HepG2 (cell line): ENCODE data around the gene CNPY4. TPM values are rescaled to one million over a fixed set of nuclear protein-coding genes. Genes with fewer than 3 reads are reported as not detected.
A peak's percentile ranks its signal among the peaks of the same experiment; 100 is the strongest.

Experiments used
- ATAC-seq: fragments of 200-7000 bp; cut with Tn5 transposase; 3 replicates; pipeline ENCODE4 v1.9.1; 2020; ENCODE audit warnings: mild to moderate bottlenecking, moderate library complexity
- BruUV-seq: library from RNA; stranded (reverse); fragments of 400-500 nt; replicated peaks from 2 replicates; lab custom pipeline; 2021; lab: Mats Ljungman, UMichigan
- CTCF ChIA-PET: fragments of 300-600 bp; formaldehyde crosslinking; extraction: SDS; loops from one replicate; lab custom pipeline; 2021; ENCODE audit warnings: low total read pairs, inconsistent platforms, low intra/inter-chr PET ratio; lab: Yijun Ruan, JAX
- POLR2A ChIA-PET: fragments of 350-600 bp; sonication (Branson Sonifier 250); formaldehyde crosslinking; loops from one replicate; lab custom pipeline; 2020; ENCODE audit warnings: antibody characterized with exemption, inconsistent platforms; lab: Yijun Ruan, JAX
- DNase-seq: peaks from one replicate; pipeline ENCODE4 v3.0.0-alpha.2; 2015; ENCODE audit warnings: low spot score
- FAIRE-seq: peaks from 3 replicates; lab custom pipeline; 2011; peaks lifted over from hg19 to GRCh38; lab: Jason Lieb, UNC
- H2AFZ ChIP-seq: one replicate; pipeline ENCODE4 v1.6.1; 2011; ENCODE audit warnings: low read length, inconsistent platforms
- H3K27ac ChIP-seq: fragments of 300-600 bp; 3 replicates; pipeline ENCODE4 v1.8.0; 2011; ENCODE audit warnings: mixed run types, mild to moderate bottlenecking, mixed read lengths, low read length, inconsistent platforms; ENCODE audit not compliant: insufficient read depth; ENCODE audit errors: extremely low read length
- H3K27me3 ChIP-seq, 2 experiments: fragments of 200-600 bp in 1 of 2; 2 replicates in 1 of 2; 3 replicates in 1 of 2; pipeline versions ENCODE4 v1.6.0 to v1.8.0; 2011; ENCODE audit warnings: low read length in 2 of 2, mild to moderate bottlenecking in 2 of 2, moderate library complexity in 2 of 2, inconsistent platforms in 1 of 2; ENCODE audit not compliant: insufficient read depth in 2 of 2, control insufficient read depth in 1 of 2
- H3K36me3 ChIP-seq, 2 experiments: fragments of 200-600 bp in 1 of 2; replicated peaks in 1 of 2; 2 replicates in 1 of 2; 3 replicates in 1 of 2; pipeline versions ENCODE4 v1.5.1 to v1.8.0; 2011; ENCODE audit warnings: low read length in 2 of 2, inconsistent platforms in 1 of 2; ENCODE audit not compliant: insufficient read depth in 2 of 2, control insufficient read depth in 1 of 2
- H3K4me1 ChIP-seq: 2 replicates; pipeline ENCODE4 v1.5.1; 2012; ENCODE audit warnings: low read length, inconsistent platforms; ENCODE audit not compliant: insufficient read depth
- H3K4me2 ChIP-seq: 2 replicates; pipeline ENCODE4 v1.6.0; 2011; ENCODE audit warnings: low read depth, low read length, inconsistent platforms
- H3K4me3 ChIP-seq, 3 experiments: fragments of 200-600 bp in 1 of 3; sonication (generic), shearing (Covaris generic) in 1 of 3; replicated peaks in 1 of 3; 2 replicates each; pipeline ENCODE4 v1.5.1; 2011 to 2016; ENCODE audit warnings: low read length in 3 of 3, inconsistent platforms in 2 of 3, low read depth in 2 of 3, mild to moderate bottlenecking in 2 of 3, control low read depth in 1 of 3, mixed read lengths in 1 of 3; ENCODE audit not compliant: insufficient read depth in 1 of 3
- H3K79me2 ChIP-seq: one replicate; pipeline ENCODE4 v1.6.1; 2011; ENCODE audit warnings: low read length, inconsistent platforms; ENCODE audit not compliant: insufficient read depth
- H3K9ac ChIP-seq: 2 replicates; pipeline ENCODE4 v1.6.0; 2011; ENCODE audit warnings: mild to moderate bottlenecking, low read depth, low read length, inconsistent platforms; ENCODE audit not compliant: insufficient read depth
- H3K9me3 ChIP-seq: 2 replicates; pipeline ENCODE4 v1.5.1; 2012; ENCODE audit warnings: mild to moderate bottlenecking, low read length
- H4K20me1 ChIP-seq: 2 replicates; pipeline ENCODE4 v1.6.0; 2011; ENCODE audit warnings: inconsistent platforms, mild to moderate bottlenecking, low read length, moderate library complexity; ENCODE audit not compliant: insufficient read depth
- ADNP ChIP-seq: sonication (generic); formaldehyde crosslinking; IDR thresholded peaks from 2 replicates; pipeline ENCODE4 v1.4.0; 2020; ENCODE audit warnings: missing genetic modification reagents
- ARNT ChIP-seq: fragments of 450-650 bp; IDR thresholded peaks from 2 replicates; pipeline ENCODE4 v1.6.1; 2017
- ATF7-NPFF ChIP-seq: sonication (generic); formaldehyde crosslinking; IDR thresholded peaks from 2 replicates; pipeline ENCODE4 v1.8.1; 2023; ENCODE audit warnings: mild to moderate bottlenecking, low read depth, missing genetic modification reagents, moderate library complexity
- BCL6 ChIP-seq: IDR thresholded peaks from 2 replicates; pipeline ENCODE4 v1.6.1; 2016; ENCODE audit warnings: missing genetic modification reagents, missing compliant biosample characterization
- CEBPB ChIP-seq: IDR thresholded peaks from 2 replicates; pipeline ENCODE4 v1.6.1; 2011; ENCODE audit warnings: low read depth, low read length, improper control_type of control experiment, borderline replicate concordance
- CEBPG ChIP-seq: IDR thresholded peaks from 2 replicates; pipeline ENCODE4 v1.6.1; 2016
- ESRRA ChIP-seq: sonication (generic); formaldehyde crosslinking; IDR thresholded peaks from 2 replicates; pipeline ENCODE4 v1.5.1; 2020; ENCODE audit warnings: mild to moderate bottlenecking, low read depth, missing genetic modification reagents
- HNRNPL ChIP-seq: fragments of 200-400 bp; formaldehyde crosslinking; IDR thresholded peaks from 2 replicates; pipeline ENCODE4 v1.6.1; 2017; ENCODE audit warnings: mild to moderate bottlenecking, low read depth, low read length
- NFE2 ChIP-seq: sonication (generic); formaldehyde crosslinking; IDR thresholded peaks from 2 replicates; pipeline ENCODE4 v1.4.0; 2020; ENCODE audit warnings: missing genetic modification reagents
- PTBP1 ChIP-seq: fragments of 200-400 bp; formaldehyde crosslinking; IDR thresholded peaks from 2 replicates; pipeline ENCODE4 v1.6.1; 2018; ENCODE audit warnings: low read length, low read depth; ENCODE audit not compliant: poor library complexity, severe bottlenecking
- RFX3 ChIP-seq: IDR thresholded peaks from 2 replicates; pipeline ENCODE4 v1.6.1; 2016; ENCODE audit warnings: missing biosample characterization, missing genetic modification reagents
- SMAD3 ChIP-seq: sonication (generic); formaldehyde crosslinking; IDR thresholded peaks from 2 replicates; pipeline ENCODE4 v1.4.0; 2020; ENCODE audit warnings: missing genetic modification reagents
- ZBTB20 ChIP-seq: sonication (generic); formaldehyde crosslinking; IDR thresholded peaks from 2 replicates; pipeline ENCODE4 v1.8.1; 2023; ENCODE audit warnings: missing genetic modification reagents, low read depth, mild to moderate bottlenecking, borderline replicate concordance
- ZBTB8A ChIP-seq: sonication (generic); formaldehyde crosslinking; IDR thresholded peaks from 2 replicates; pipeline ENCODE4 v1.4.0; 2020; ENCODE audit warnings: mild to moderate bottlenecking, low read depth, missing genetic modification reagents, borderline replicate concordance
- ZFP90 ChIP-seq: sonication (generic); formaldehyde crosslinking; IDR thresholded peaks from 2 replicates; pipeline ENCODE4 v1.8.0; 2022; ENCODE audit warnings: missing genetic modification reagents, mild to moderate bottlenecking, inconsistent platforms, borderline replicate concordance
- ZNF17 ChIP-seq: sonication (generic); formaldehyde crosslinking; IDR thresholded peaks from 2 replicates; pipeline ENCODE4 v1.5.0; 2020; ENCODE audit warnings: mild to moderate bottlenecking, missing genetic modification reagents
- ZNF382 ChIP-seq: sonication (generic); formaldehyde crosslinking; IDR thresholded peaks from 2 replicates; pipeline ENCODE4 v1.5.0; 2020; ENCODE audit warnings: missing genetic modification reagents, mild to moderate bottlenecking, borderline replicate concordance
- ZNF616 ChIP-seq: sonication (generic); formaldehyde crosslinking; IDR thresholded peaks from 2 replicates; pipeline ENCODE4 v1.5.0; 2020; ENCODE audit warnings: low read depth, mild to moderate bottlenecking, missing genetic modification reagents
- WGBS: methylation state at CpG from one replicate; pipeline ENCODE4 v1.1.6; 2017; ENCODE audit warnings: low lambda C conversion rate; 5-methylcytosine and 5-hydroxymethylcytosine counted together
- in situ Hi-C: cut with HindIII; loops from 2 replicates; pipeline ENCODE4 v1.10.0; 2017; ENCODE audit warnings: low pct_unique_long_range_greater_than_20kb; ENCODE audit not compliant: extremely low pct_ligation_motif_present
- intact Hi-C: fragments of 100-400 bp; cut with micrococcal nuclease; formaldehyde crosslinking; loops from one replicate; pipeline ENCODE4 v1.10.0; 2022; ENCODE audit not compliant: unreplicated experiment
- polyA plus RNA-seq, 8 experiments: library from polyadenylated mRNA; depleted of rRNA in 3 of 8; stranded (reverse) in 7 of 8; unstranded in 1 of 8; fragments of >200 nt; fragmentation: Illumina TruSeq in 4 of 8; extraction: Trizol in 4 of 8; gene quantifications; 2 replicates each; pipeline versions ENCODE4 v1.2.1 to v1.2.3, GENCODE V29; 2011 to 2016; ENCODE audit warnings: low read depth in 4 of 8, missing spikeins in 1 of 8, mixed read lengths in 1 of 8; ENCODE audit not compliant: insufficient read depth in 1 of 8
- total RNA-seq, 5 experiments: library from RNA; depleted of rRNA; stranded (reverse); fragments of >200 nt; fragmentation: Illumina TruSeq; extraction: Trizol; gene quantifications; 2 replicates each; pipeline ENCODE4 v1.2.3, GENCODE V29; 2016; ENCODE audit warnings: low read depth in 1 of 5
- TF ChIP-seq, protein P1 (sequence below): sonication (generic); formaldehyde crosslinking; IDR thresholded peaks from 2 replicates; pipeline ENCODE4 v1.4.0; 2020; ENCODE audit warnings: missing genetic modification reagents

The CNPY4 gene
- total and polyA plus RNA-seq, 2 of the 13 experiments (the other 11 are each of a cell fraction or from before 2014, with no cell fraction given): 6.2 to 12.7 TPM

DNA sequence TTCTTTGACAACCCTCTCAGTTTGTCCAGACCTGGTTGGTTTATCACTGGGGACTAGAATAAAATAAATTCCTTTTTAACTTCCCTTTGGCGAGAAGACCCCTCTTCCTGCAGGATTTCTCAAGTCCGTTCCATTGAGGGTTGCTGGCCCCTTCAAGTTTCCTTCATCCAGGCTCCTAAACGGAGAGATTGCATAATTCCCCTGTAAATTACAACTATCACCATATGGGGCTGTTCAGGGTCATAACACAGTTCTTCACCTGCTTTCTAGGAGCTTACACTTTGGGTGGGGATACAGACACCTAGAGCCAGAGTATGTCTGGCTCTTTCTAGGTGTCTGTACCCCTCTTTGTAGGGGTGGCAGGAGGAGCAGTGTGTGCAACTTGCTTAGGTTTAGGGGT, 33.9 kb upstream of the CNPY4 start:
- no peak overlapping the region for H3K27ac ChIP-seq

DNA sequence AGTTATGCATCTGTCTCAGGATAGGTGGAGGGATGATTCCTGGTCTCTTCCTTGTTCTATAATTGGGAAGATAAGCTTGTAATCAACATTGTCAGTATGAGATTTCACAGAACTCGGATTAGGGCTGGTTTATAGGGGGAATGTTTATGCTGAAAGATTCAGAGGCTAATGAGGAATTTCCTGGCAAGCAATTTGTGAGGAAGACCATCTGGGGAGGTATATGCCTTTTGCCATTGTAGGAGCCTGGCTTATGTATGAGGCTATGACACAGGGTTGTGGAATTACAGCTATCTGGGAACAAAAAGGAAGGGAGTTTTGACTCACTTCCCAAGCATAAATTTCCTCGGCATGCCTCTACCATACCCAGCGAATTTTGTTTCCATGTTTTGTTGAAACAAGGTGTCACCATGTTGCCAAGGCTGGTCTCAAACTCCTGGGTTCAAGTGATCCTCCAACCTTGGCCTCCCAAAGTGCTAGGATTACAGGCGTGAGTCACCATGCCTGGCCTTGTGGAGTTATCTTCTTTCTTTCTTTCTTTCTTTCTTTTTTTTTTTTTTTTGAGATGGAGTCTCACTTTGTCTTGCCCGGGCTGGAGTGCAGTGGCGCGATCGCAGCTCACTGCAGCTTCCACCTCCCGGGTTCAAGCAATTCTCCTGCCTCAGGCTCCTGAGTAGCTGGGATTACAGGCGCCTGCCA, 32.2 kb upstream of the CNPY4 start:
- FAIRE-seq (no peak), DNase-seq (no peak), ATAC-seq (no peak)
- Histone ChIP-seq H3K36me3 (peaks cover 10 to 20% of the 10 kb centered on the region in 2 experiments), H3K4me2 (no peak overlapping the region), H3K4me3 (no peak overlapping the region), H3K4me1 (peaks cover 34% of the 10 kb centered on the region), H2AFZ (no peak overlapping the region), H3K27ac (no peak overlapping the region), H3K9ac (no peak overlapping the region), H3K79me2 (peaks cover 10% of the 10 kb centered on the region), H3K9me3 (no peaks in the 10 kb centered on the region), H4K20me1 (no peaks in the 10 kb centered on the region), H3K27me3 (no peaks in the 10 kb centered on the region; a peak in 1 of 5 replicates)
- intact Hi-C loops: no loop called here
- POLR2A ChIA-PET: interaction anchor here (2.7 kb wide), 1 partner anchor 14 kb away, joined by 29 read pairs; the partner anchor contains the start of genes AP4M1 and MCM7
- no TSS peak for BruUV-seq
- CTCF ChIA-PET: no interaction called here
- in situ Hi-C loops: no loop called here
- WGBS: 76% methylated on average over 10 of the region's 10 CpGs
- TF ChIP-seq ESRRA (CRISPR knock-in tag) (no peak), PTBP1 (no peak), ZNF382 (no peak), ZBTB20 (CRISPR knock-in tag) (no peak), ZFP90 (CRISPR knock-in tag) (no peak), ATF7-NPFF (CRISPR knock-in tag) (no peak), SMAD3 (CRISPR knock-in tag) (no peak), ZBTB8A (CRISPR knock-in tag) (no peak), RFX3 (CRISPR knock-in tag) (no peak), NFE2 (CRISPR knock-in tag) (no peak), ZNF17 (no peak), ARNT (no peak), ZNF616 (no peak), HNRNPL (no peak), ADNP (CRISPR knock-in tag) (no peak)
- TF ChIP-seq, protein P1, sequence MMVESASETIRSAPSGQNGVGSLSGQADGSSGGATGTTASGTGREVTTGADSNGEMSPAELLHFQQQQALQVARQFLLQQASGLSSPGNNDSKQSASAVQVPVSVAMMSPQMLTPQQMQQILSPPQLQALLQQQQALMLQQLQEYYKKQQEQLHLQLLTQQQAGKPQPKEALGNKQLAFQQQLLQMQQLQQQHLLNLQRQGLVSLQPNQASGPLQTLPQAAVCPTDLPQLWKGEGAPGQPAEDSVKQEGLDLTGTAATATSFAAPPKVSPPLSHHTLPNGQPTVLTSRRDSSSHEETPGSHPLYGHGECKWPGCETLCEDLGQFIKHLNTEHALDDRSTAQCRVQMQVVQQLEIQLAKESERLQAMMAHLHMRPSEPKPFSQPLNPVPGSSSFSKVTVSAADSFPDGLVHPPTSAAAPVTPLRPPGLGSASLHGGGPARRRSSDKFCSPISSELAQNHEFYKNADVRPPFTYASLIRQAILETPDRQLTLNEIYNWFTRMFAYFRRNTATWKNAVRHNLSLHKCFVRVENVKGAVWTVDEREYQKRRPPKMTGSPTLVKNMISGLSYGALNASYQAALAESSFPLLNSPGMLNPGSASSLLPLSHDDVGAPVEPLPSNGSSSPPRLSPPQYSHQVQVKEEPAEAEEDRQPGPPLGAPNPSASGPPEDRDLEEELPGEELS: no peak

More for the DNA sequence above, 33.9 kb upstream of the CNPY4 start:
- WGBS: 19% methylated on average over 3 of the region's 3 CpGs
- in situ Hi-C loops: no loop called here
- no peak overlapping the region for H3K9ac ChIP-seq
- H3K4me1 ChIP-seq: peaks cover 31% of the 10 kb centered on the region
- H3K36me3 ChIP-seq: peaks cover 0 to 3% of the 10 kb centered on the region in 2 experiments; a peak in 3 of 5 replicates
- ChIA-PET CTCF (no interaction called here), POLR2A (interaction anchor here (2.4 kb wide), 1 partner anchor 16 kb away, joined by 12 read pairs; the partner anchor contains the start of genes AP4M1 and MCM7)
- H3K4me3 ChIP-seq: no peak overlapping the region
- no TSS peak for BruUV-seq
- DNase-seq (no peak), ATAC-seq (no peak), FAIRE-seq (no peak)
- no peak overlapping the region for H2AFZ ChIP-seq
- intact Hi-C loops: no loop called here
- peak; percentile 73 for TF ChIP-seq BCL6
- peak; percentile 37 for TF ChIP-seq CEBPG (CRISPR knock-in tag)
- no peak for TF ChIP-seq HNRNPL
- 0 out of 2 replicates have a peak, but pooled peaks have one; percentile 41 for TF ChIP-seq CEBPB
- no peaks in the 10 kb centered on the region for H4K20me1 ChIP-seq
- peaks cover 20% of the 10 kb centered on the region for H3K79me2 ChIP-seq
- no peak overlapping the region for H3K4me2 ChIP-seq
- H3K27me3 ChIP-seq: no peaks in the 10 kb centered on the region; a peak in 1 of 5 replicates
- H3K9me3 ChIP-seq: no peaks in the 10 kb centered on the region
